GM19372 (cell line): ENCODE results near the gene BATF3.
"Not testable (repeated sequence)": the region's sequence is repeated elsewhere in the genome, so short reads cannot be mapped to it uniquely, and the experiment has no call there.

Source experiments
- ATAC-seq: cut with Tn5 transposase; IDR thresholded peaks from one replicate; pipeline ENCODE4 v1.9.1; 2021; ENCODE audit warnings: mild to moderate bottlenecking, low read depth, moderate library complexity; ENCODE audit not compliant: unreplicated experiment

Gene BATF3

GRCh38 chr1:212665241-212666115 is 34.2 kb downstream of the BATF3 start:
- ATAC-seq: peak; percentile 91

GRCh38 chr1:212664409-212665199 is 35.0 kb downstream of the BATF3 start:
- no peak for ATAC-seq

GRCh38 chr1:212658250-212658649 is 41.4 kb downstream of the BATF3 start:
- not testable (repeated sequence) for ATAC-seq

- no peak for ATAC-seq
These were observed 42.9 kb downstream of the BATF3 start for GRCh38 chr1:212656730-212657129.

- no peak for ATAC-seq
These were observed 43.8 kb downstream of the BATF3 start for GRCh38 chr1:212655668-212656440.

GRCh38 chr1:212652609-212653008 is 47.0 kb downstream of the BATF3 start:
- ATAC-seq: no peak

- no peak for ATAC-seq
These were observed 47.7 kb downstream of the BATF3 start for GRCh38 chr1:212651977-212652376.

- ATAC-seq: no peak
These were observed 48.1 kb downstream of the BATF3 start for GRCh38 chr1:212651521-212651920.

- ATAC-seq: no peak
These were observed 49.4 kb downstream of the BATF3 start for GRCh38 chr1:212650228-212650627.

- no peak for ATAC-seq
These were observed 50.6 kb downstream of the BATF3 start for GRCh38 chr1:212649020-212649419.

- ATAC-seq: no peak
These were observed 51.2 kb downstream of the BATF3 start for GRCh38 chr1:212648431-212648830.

GRCh38 chr1:212647004-212647403 is 52.6 kb downstream of the BATF3 start:
- no peak for ATAC-seq

- no peak for ATAC-seq
These were observed 53.1 kb downstream of the BATF3 start for GRCh38 chr1:212646588-212646987.

GRCh38 chr1:212645546-212646543 is 53.8 kb downstream of the BATF3 start:
- ATAC-seq: no peak

- ATAC-seq: no peak
These were observed 54.6 kb downstream of the BATF3 start for GRCh38 chr1:212644866-212645545.

GRCh38 chr1:212643877-212644276 is 55.8 kb downstream of the BATF3 start:
- ATAC-seq: no peak

GRCh38 chr1:212641956-212642355 is 57.7 kb downstream of the BATF3 start:
- no peak for ATAC-seq

- no peak for ATAC-seq
These were observed 59.3 kb downstream of the BATF3 start for GRCh38 chr1:212640223-212640878.

- ATAC-seq: not testable (repeated sequence)
These were observed 60.1 kb downstream of the BATF3 start for GRCh38 chr1:212639524-212639923.
